ENCODE data around the gene CDKN2B. TPM values are rescaled to one million over a fixed set of nuclear protein-coding genes. Genes with fewer than 3 reads are reported as not detected.

CDKN2B gene
- total and polyA plus RNA-seq, 2 of the 13 experiments (the other 11 are each of a cell fraction or from before 2014, with no cell fraction given) = 1.4 to 1.5 TPM

DNA sequence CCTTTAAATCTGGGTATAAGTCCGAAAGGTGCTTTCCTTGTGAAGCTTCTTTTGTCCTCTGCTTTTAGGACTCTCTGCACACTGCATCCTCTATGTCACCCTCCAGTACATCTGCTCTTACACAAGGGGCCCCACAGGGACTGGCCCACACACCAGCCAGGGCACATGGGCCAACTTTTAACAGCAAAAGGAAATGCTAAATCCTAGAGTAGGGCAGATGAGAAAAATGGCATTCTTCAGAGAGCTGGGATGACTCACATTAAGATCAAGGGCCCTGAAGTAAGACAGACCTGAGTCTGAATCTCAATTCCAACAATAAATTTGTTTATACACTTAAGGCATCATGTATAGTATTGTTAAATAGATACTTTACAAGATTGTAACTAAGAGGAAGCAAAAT is 40.3 kb upstream of the CDKN2B start:
- Histone ChIP-seq H3K79me2 (ENCODE audit: insufficient read depth, low read length) (no peaks in the 10 kb centered on the region), H4K20me1 (ENCODE audit: insufficient read depth, low read length) (no peaks in the 10 kb centered on the region), H3K9ac (ENCODE audit: insufficient read depth, low read depth, low read length) (no peak overlapping the region), H3K27ac (ENCODE audit: extremely low read length, insufficient read depth, low read length) (no peak overlapping the region), H2AFZ (ENCODE audit: low read length) (no peak overlapping the region), H3K27me3 (ENCODE audit: control insufficient read depth in 1 of 2, insufficient read depth in 2 of 2, low read length in 2 of 2) (no peaks in the 10 kb centered on the region; a peak in 1 of 5 replicates), H3K36me3 (replicated peaks in 1 of 2; ENCODE audit: control insufficient read depth in 1 of 2, insufficient read depth in 2 of 2, low read length in 2 of 2) (no peaks in the 10 kb centered on the region), H3K4me3 (replicated peaks in 1 of 3; ENCODE audit: insufficient read depth in 1 of 3, low read depth in 2 of 3, low read length in 3 of 3) (no peak overlapping the region), H3K9me3 (ENCODE audit: low read length) (no peaks in the 10 kb centered on the region), H3K4me1 (ENCODE audit: insufficient read depth, low read length) (no peaks in the 10 kb centered on the region), H3K4me2 (ENCODE audit: low read depth, low read length) (no peak overlapping the region)
- ChIA-PET CTCF (ENCODE audit: low intra/inter-chr PET ratio, low total read pairs) (no interaction called here), POLR2A (no interaction called here)
- in situ Hi-C loops (cut with HindIII; ENCODE audit: extremely low pct_ligation_motif_present, low pct_unique_long_range_greater_than_20kb) (loop anchor here (10.0 kb wide), 1 partner anchor 185 kb away; no protein-coding TSS in a partner anchor), intact Hi-C loops (cut with micrococcal nuclease; ENCODE audit: unreplicated experiment) (no loop called here)
- FAIRE-seq (no peak), ATAC-seq (no peak), DNase-seq (ENCODE audit: low spot score) (no peak)
- 0% methylated on average over 1 of the region's 1 CpG for WGBS (ENCODE audit: low lambda C conversion rate)
- no TSS peak for BruUV-seq (replicated peaks)
- no peak for TF ChIP-seq ZNF672 (CRISPR knock-in tag; IDR thresholded peaks at IDR 0.05)
- TF ChIP-seq CENPX (CRISPR knock-in tag; IDR thresholded peaks at IDR 0.05) = no peak
- TF ChIP-seq ZNF740 (CRISPR knock-in tag; IDR thresholded peaks at IDR 0.05) = no peak
- no peak for TF ChIP-seq THYN1 (CRISPR knock-in tag; IDR thresholded peaks at IDR 0.05; ENCODE audit: borderline replicate concordance, low read depth)
- no peak for TF ChIP-seq NPAS2 (CRISPR knock-in tag; IDR thresholded peaks at IDR 0.05; ENCODE audit: borderline replicate concordance)
- TF ChIP-seq DBP (CRISPR knock-in tag; IDR thresholded peaks at IDR 0.05; ENCODE audit: not compliant biosample characterization) = no peak
- TF ChIP-seq, protein P1, sequence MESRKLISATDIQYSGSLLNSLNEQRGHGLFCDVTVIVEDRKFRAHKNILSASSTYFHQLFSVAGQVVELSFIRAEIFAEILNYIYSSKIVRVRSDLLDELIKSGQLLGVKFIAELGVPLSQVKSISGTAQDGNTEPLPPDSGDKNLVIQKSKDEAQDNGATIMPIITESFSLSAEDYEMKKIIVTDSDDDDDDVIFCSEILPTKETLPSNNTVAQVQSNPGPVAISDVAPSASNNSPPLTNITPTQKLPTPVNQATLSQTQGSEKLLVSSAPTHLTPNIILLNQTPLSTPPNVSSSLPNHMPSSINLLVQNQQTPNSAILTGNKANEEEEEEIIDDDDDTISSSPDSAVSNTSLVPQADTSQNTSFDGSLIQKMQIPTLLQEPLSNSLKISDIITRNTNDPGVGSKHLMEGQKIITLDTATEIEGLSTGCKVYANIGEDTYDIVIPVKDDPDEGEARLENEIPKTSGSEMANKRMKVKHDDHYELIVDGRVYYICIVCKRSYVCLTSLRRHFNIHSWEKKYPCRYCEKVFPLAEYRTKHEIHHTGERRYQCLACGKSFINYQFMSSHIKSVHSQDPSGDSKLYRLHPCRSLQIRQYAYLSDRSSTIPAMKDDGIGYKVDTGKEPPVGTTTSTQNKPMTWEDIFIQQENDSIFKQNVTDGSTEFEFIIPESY (CRISPR knock-in tag; IDR thresholded peaks at IDR 0.05) = no peak
- TF ChIP-seq ZMYM4 (CRISPR knock-in tag; IDR thresholded peaks at IDR 0.05) = no peak
- TF ChIP-seq, protein P2, sequence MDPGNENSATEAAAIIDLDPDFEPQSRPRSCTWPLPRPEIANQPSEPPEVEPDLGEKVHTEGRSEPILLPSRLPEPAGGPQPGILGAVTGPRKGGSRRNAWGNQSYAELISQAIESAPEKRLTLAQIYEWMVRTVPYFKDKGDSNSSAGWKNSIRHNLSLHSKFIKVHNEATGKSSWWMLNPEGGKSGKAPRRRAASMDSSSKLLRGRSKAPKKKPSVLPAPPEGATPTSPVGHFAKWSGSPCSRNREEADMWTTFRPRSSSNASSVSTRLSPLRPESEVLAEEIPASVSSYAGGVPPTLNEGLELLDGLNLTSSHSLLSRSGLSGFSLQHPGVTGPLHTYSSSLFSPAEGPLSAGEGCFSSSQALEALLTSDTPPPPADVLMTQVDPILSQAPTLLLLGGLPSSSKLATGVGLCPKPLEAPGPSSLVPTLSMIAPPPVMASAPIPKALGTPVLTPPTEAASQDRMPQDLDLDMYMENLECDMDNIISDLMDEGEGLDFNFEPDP (CRISPR knock-in tag; conservative IDR thresholded peaks at IDR 0.05) = no peak
- TF ChIP-seq, protein P3, sequence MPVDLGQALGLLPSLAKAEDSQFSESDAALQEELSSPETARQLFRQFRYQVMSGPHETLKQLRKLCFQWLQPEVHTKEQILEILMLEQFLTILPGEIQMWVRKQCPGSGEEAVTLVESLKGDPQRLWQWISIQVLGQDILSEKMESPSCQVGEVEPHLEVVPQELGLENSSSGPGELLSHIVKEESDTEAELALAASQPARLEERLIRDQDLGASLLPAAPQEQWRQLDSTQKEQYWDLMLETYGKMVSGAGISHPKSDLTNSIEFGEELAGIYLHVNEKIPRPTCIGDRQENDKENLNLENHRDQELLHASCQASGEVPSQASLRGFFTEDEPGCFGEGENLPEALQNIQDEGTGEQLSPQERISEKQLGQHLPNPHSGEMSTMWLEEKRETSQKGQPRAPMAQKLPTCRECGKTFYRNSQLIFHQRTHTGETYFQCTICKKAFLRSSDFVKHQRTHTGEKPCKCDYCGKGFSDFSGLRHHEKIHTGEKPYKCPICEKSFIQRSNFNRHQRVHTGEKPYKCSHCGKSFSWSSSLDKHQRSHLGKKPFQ (CRISPR knock-in tag; IDR thresholded peaks at IDR 0.05; ENCODE audit: insufficient replicate concordance) = no peak
- TF ChIP-seq, protein P4, sequence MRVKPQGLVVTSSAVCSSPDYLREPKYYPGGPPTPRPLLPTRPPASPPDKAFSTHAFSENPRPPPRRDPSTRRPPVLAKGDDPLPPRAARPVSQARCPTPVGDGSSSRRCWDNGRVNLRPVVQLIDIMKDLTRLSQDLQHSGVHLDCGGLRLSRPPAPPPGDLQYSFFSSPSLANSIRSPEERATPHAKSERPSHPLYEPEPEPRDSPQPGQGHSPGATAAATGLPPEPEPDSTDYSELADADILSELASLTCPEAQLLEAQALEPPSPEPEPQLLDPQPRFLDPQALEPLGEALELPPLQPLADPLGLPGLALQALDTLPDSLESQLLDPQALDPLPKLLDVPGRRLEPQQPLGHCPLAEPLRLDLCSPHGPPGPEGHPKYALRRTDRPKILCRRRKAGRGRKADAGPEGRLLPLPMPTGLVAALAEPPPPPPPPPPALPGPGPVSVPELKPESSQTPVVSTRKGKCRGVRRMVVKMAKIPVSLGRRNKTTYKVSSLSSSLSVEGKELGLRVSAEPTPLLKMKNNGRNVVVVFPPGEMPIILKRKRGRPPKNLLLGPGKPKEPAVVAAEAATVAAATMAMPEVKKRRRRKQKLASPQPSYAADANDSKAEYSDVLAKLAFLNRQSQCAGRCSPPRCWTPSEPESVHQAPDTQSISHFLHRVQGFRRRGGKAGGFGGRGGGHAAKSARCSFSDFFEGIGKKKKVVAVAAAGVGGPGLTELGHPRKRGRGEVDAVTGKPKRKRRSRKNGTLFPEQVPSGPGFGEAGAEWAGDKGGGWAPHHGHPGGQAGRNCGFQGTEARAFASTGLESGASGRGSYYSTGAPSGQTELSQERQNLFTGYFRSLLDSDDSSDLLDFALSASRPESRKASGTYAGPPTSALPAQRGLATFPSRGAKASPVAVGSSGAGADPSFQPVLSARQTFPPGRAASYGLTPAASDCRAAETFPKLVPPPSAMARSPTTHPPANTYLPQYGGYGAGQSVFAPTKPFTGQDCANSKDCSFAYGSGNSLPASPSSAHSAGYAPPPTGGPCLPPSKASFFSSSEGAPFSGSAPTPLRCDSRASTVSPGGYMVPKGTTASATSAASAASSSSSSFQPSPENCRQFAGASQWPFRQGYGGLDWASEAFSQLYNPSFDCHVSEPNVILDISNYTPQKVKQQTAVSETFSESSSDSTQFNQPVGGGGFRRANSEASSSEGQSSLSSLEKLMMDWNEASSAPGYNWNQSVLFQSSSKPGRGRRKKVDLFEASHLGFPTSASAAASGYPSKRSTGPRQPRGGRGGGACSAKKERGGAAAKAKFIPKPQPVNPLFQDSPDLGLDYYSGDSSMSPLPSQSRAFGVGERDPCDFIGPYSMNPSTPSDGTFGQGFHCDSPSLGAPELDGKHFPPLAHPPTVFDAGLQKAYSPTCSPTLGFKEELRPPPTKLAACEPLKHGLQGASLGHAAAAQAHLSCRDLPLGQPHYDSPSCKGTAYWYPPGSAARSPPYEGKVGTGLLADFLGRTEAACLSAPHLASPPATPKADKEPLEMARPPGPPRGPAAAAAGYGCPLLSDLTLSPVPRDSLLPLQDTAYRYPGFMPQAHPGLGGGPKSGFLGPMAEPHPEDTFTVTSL (CRISPR knock-in tag; IDR thresholded peaks at IDR 0.05; ENCODE audit: borderline replicate concordance) = no peak
- no peak for TF ChIP-seq KDM2A (CRISPR knock-in tag; IDR thresholded peaks at IDR 0.05; ENCODE audit: borderline replicate concordance, low read depth)
